Activated CD4-positive, alpha-beta T cell treated with anti-CD3 and anti-CD28 coated beads, Interleukin-2, amount 50 U/mL, for 4 hours (primary cell): ENCODE measurements around the gene C4BPB.
"Not testable (repeated sequence)": the region's sequence is repeated elsewhere in the genome, so short reads cannot be mapped to it uniquely, and the experiment has no call there.

Experiments
- DNase-seq, 2 experiments: peaks; one replicate each; pipeline ENCODE4 v3.0.0-alpha.2; 2020

C4BPB gene

GRCh38 chr1:207088701-207089626 lies at the start of gene C4BPB:
Gene C4BPB, plus strand, starts transcription at chr1:207088860. Its CDS starts 672 bp downstream, at chr1:207089532.
- no peak for DNase-seq

DNA sequence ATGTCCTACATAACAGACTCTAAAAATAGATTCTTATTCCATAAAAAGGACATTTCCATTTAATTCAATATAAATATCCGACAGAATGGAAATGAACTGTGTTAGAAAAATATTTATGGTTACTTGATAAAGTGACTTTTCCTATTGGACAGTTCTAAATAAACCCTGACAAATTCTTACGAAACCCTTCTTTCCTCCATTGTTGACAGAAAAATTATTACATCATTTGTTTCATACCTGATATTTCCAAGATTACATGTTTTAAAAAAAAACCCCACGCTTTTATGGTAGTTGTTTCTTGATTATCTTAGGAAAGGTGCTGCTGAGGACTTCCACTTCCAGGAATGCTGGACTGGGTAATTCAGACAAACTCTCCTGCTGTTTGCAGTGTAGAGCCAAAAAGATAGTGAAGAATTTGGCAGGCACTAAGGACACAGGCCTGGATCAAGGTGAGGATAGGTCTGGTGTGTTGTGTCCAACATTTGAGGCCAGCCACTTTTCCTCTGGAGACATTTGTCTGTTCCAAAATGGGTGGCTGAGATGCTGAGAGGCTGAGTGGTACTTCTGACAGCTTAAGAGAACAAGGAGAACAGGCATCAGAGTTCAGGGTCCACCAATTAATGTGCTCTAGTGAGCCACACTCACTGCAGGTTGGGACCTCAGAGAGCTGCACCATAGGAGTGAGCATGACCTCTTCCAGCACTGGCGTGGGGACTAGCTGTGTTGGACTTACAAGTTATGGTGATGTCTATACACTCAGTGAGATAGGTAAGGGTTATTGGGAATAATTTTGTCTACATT lies 49.1 kb upstream of the C4BPB start:
- no peak for DNase-seq

DNA sequence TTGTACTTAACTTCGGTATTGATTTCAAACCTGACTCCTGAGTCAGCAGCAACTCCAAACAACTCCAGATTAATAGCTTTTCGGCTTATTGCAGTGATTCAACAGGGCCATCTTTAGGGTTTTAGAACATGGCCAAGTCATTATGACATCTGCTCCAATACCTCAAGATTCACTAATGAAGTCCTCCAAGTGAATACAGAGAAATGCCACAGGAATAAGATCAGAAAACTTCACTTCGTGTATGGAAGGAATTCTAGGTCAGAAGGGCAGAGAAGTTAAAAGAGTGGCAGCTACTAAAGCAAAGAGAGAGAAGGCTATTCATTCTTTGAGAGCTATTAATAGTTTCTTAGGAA lies 48.5 kb upstream of the C4BPB start:
- no peak for DNase-seq

GRCh38 chr1:207041397-207041796 lies 47.3 kb upstream of the C4BPB start:
- DNase-seq = not testable (repeated sequence)

DNA sequence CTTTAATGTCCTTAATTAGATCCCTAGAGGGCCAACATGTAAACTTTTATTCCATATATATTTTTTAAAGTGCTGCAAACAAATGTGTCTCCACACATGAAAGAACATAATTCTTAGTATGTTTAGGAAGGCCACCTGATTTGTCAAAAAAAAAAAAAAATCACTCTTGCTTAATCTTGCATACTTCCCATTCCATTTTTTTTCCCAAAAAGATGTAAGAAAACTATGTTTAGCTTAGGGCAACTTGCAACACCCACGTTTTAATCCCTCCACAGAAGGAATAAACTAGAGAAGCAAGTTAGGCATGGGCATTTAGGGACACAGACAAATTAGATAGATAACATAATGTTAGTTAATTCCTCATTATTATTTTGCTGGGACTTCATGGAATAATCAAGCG lies 43.2 kb upstream of the C4BPB start:
- DNase-seq = no peak

DNA sequence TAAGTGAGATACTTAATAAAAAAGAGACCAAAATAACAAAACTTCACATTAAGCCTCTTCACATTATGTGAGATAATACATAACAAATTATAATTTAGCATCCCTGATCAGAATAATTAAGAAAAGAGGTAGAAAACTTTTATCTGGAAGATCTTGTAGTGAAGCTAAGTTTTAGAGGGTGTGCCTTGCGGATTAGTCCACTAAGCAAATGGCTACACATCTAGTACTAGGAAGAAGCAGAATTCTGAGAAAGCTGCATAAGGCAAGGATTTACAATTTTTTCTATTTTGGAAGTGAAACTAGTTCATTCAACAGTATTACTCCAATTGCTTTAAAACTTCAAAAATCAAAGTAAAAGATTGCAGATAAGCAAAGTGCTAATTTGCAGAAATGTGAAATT lies 41.2 kb upstream of the C4BPB start:
- no peak for DNase-seq

- DNase-seq = no peak
Measured at GRCh38 chr1:207048041-207048440, 40.6 kb upstream of the C4BPB start.

DNA sequence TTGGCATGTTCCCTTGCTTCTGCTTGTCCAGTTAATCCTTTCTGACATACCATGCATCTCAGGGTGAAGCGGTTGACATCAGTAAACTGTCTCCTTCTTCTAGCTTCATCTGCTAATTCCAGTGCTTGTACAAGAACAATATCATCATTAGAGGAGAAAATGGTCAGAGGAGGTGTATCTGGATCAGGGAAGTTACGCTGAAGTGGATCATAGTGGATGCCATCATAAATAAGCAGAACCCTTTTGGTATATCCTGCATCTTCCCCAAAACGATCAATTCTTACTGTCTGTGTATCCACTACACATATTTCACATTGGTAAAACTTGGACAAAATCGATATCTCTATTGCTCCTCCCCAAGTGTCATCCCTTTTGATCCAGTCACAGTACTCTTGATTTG lies 39.6 kb upstream of the C4BPB start:
- no peak for DNase-seq

DNA sequence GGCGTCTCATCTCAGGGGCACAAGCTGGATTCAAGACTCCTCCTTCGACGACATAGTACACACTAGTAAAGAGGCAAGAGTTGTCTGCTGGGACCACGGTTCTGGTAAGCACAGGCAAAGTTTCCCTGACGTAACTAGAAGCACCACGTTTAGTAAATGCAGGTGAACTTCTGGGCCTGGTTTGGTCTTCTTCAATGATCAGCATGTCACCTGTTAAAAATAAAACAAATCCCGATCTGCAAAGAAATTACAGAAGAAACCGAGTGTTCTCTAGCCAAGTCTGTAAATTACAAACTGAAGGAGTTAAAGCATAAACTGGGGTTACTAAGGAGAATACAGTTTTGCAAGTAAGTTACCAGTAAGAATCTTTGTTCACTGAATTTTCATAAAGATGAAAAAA lies 39.1 kb upstream of the C4BPB start:
- no peak for DNase-seq

DNA sequence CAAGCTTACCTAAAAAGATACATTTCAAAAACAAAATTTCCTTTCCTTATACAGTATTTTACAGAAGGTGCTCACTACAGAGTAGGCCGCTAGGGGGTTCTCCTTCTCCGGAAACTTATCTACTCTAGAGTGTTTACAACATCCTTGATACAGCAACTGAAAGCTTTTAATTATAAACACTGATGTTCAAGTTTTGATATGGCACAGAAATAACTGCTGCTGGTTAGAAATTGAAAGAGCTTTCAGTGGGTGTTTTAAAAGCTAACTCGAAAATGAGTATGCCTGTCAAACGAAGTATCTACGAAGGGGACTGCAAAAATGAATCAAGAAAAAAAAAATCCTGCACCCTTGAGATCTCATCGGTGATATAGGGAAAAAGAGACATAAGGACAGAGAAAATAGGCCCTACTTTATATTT lies 38.7 kb upstream of the C4BPB start:
- DNase-seq = peak; percentile 38

- peak; percentile 86 to 87 for DNase-seq
Measured at GRCh38 chr1:207050480-207051190, 38.0 kb upstream of the C4BPB start.

GRCh38 chr1:207051191-207051943 lies 37.3 kb upstream of the C4BPB start, which contains the start of gene YOD1:
Gene YOD1, minus strand, starts transcription at chr1:207051208. Its CDS starts 178 bp downstream, at chr1:207051030.
- DNase-seq = no peak

DNA sequence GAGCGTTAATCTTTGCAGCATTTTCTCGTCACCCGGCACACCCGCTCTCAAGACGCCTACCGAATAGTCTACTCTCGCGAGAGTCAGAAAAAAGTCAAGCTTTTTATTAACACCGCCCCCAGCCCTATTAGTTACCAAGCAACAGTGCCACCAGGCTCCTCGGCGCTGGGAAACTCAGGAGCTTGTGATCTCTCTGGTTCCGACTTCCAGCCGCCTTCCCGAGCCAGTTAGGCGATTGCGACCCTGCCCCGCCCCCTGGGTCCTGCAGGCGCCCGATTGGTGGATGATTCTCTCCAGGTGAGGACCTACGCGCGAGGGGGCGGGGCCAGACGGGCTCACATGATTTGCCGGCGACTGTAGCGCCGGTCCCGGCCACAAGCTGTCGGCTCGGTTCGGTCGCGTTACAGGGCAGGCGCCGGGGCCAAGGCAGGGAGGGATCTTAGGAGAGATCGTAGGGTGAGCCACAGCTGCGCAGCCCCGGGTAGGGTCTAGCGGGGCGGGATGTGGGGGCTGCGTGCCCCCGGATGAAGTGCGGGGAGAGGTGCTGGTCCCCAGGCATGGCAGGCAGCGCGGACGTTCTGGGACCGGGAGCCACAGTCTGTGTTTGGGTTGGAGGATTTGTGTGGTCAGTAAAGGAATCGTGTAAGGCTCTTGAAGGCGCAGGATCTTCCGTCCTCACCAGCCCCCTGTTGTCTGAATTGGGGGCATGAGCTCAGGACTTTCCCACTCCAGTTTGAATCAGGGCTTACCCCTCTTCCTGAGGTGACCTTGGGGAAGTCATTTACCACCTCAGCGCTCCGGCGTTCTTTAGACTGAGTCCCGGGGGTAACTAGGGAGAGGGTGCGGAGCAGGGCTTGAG lies 35.5 kb upstream of the C4BPB start, which contains the start of gene PFKFB2:
PFKFB2 (plus strand) TSS at position 365 of the 859 bp plus-strand sequence. CDS start 1,443 bp downstream, outside the sequence.
- DNase-seq = peak; percentile 94 to 95

DNA sequence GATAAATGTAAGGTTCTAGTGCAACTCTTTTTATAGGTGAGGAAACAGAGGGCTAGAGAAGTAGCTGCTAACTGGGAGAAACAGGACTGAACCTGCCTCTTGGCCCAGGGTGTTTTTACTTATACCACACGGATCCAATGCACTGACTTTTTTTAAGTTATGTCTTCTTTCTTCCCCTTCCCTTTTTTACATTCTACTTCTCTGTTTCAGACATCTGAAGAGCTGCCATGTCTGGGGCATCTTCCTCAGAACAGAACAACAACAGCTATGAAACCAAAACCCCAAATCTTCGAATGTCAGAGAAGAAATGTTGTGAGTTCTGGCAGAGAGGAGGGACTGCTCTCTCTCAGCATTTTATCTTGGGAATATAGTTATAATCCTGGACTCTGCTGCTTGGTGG lies 34.2 kb upstream of the C4BPB start:
- no peak for DNase-seq

DNA sequence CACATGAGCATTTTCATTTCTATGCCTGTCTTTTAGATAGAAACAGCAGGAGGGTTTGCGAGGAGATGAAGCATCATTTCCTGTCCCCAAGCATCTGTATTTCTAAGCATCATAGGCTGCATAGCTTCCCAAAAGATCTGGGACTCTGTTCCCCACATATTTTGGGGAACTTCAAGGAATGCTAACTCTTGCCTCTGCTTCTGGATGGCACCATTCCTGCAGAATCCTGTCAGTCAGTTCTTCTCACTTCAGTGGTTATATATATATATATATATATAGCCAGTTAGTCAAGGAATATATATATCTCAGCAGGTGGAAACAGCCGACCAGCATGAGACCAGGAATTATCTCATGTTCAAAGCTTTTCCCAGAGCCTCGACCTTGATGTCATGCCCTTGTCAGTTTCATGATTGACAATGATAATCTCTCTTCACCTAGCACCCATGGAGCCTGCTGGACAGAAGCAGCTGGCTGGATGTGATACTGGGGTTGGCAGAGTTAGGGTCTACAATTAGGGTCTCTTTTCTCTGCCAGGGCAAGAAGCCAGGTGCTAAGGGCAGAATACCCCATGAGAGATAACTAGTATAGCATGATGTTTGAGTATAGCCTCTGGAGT lies 33.2 kb upstream of the C4BPB start:
- no peak for DNase-seq

- no peak for DNase-seq
Measured at GRCh38 chr1:207056673-207057072, 32.0 kb upstream of the C4BPB start.

GRCh38 chr1:207058252-207058651 lies 30.4 kb upstream of the C4BPB start:
- no peak for DNase-seq

GRCh38 chr1:207058878-207059867 lies 29.5 kb upstream of the C4BPB start:
- no peak for DNase-seq

DNA sequence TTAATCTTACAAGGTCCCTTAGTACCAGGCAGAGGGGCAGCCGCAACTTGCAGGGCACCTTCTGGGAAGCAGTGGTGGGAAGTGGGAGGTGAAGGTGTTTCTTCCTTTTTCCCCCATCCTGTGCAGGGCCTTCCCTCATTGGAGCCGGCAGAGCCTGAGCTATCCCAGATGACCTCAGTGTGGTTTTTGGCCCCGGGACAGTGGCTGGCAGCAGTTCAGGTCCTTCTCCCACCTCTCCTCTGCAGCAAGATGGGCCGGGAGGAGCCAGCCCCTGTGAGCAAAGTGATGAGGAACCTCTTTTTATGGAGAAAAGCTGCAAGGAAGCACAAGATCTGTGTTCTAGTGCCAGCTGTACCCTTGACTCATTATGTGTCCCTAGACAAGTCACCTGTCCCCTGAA lies 28.8 kb upstream of the C4BPB start:
- no peak for DNase-seq

DNA sequence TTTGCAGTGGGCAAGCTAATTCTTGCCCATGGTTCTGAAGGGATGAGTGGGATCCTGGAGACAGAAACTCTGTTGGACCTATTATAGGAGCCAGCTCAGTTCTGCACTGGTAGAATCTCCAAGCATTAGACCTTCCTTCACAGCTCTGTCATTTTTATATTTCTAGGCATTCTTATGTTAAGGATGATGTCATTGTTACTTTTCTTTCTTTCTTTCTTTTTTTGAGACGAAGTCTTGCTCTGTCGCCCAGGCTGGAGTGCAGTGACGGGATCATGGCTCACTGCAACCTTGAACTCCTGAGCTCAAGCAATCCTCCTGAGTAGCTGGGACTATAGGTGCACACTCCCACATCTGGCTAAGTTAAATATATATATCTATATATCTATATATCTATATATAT lies 28.1 kb upstream of the C4BPB start:
- DNase-seq = no peak
